GM13976 (cell line): Measurements from ENCODE around the gene VMP1.

Experiments used
- DNase-seq: peaks from one replicate; pipeline ENCODE4 v3.0.0; 2012; ENCODE audit warnings: low spot score
- in situ Hi-C: fragments of 300-500 bp; cut with MboI; formaldehyde crosslinking; loops from one replicate; pipeline ENCODE4 v1.12.0; 2022; ENCODE audit warnings: low sequenced_read_pairs, mixed read lengths, inconsistent platforms; ENCODE audit not compliant: unreplicated experiment
- TF ChIP-seq, protein P1 (sequence below): IDR thresholded peaks from 2 replicates; pipeline ENCODE4 v1.5.1; 2012; ENCODE audit warnings: borderline replicate concordance, mild to moderate bottlenecking; ENCODE audit not compliant: insufficient read depth; ENCODE audit errors: extremely low read depth, missing control alignments, control extremely low read depth

VMP1 gene

GRCh38 chr17:59745040-59745439 lies 37.6 kb downstream of the VMP1 start:
- in situ Hi-C loops = no loop called here
- DNase-seq = no peak
- TF ChIP-seq, protein P1, sequence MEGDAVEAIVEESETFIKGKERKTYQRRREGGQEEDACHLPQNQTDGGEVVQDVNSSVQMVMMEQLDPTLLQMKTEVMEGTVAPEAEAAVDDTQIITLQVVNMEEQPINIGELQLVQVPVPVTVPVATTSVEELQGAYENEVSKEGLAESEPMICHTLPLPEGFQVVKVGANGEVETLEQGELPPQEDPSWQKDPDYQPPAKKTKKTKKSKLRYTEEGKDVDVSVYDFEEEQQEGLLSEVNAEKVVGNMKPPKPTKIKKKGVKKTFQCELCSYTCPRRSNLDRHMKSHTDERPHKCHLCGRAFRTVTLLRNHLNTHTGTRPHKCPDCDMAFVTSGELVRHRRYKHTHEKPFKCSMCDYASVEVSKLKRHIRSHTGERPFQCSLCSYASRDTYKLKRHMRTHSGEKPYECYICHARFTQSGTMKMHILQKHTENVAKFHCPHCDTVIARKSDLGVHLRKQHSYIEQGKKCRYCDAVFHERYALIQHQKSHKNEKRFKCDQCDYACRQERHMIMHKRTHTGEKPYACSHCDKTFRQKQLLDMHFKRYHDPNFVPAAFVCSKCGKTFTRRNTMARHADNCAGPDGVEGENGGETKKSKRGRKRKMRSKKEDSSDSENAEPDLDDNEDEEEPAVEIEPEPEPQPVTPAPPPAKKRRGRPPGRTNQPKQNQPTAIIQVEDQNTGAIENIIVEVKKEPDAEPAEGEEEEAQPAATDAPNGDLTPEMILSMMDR = no peak

DNA sequence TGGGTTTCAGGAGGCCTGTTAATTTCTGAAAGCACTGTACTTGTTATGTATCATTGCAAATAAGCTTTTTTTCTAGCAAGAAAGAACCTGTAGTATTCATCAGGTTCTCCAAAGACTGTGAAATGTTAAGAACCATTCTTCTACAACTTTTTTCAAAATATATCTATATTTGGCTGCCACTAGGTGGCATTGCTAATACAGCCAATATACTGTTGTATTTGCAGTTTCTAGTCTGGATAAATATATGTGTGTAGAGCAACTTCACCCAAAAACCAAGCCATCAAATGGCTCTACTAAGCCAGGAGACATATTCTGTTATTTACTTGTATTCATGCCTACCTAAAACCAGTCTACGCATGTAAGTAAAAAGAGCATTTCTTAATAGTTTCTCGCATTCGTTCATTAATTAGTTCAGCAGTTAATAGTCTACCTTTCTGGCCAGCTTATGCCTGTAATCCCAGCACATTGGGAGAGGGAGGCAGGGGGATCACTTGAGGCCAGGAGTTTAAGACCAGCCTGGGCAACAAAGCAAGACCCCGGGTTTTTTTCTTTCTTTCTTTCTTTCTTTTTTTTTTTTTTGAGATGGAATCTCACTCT lies 39.5 kb downstream of the VMP1 start:
- in situ Hi-C loops = no loop called here
- TF ChIP-seq, protein P1 = peak; percentile 44
- DNase-seq = peak; percentile 48

GRCh38 chr17:59748591-59748990 lies 41.1 kb downstream of the VMP1 start:
- in situ Hi-C loops = no loop called here

GRCh38 chr17:59751955-59752413 lies 44.5 kb downstream of the VMP1 start:
- TF ChIP-seq, protein P1 = no peak
- in situ Hi-C loops = loop anchor here (10.0 kb wide), 1 partner anchor 283 kb away; no protein-coding TSS in a partner anchor
- peak; percentile 28 for DNase-seq

More at GRCh38 chr17:59748591-59748990, 41.1 kb downstream of the VMP1 start:
- TF ChIP-seq, protein P1 = no peak
- DNase-seq = no peak

- in situ Hi-C loops = loop anchor here (10.0 kb wide), 1 partner anchor 282 kb away; no protein-coding TSS in a partner anchor
- TF ChIP-seq, protein P1 = no peak
- DNase-seq = no peak
These were observed 45.0 kb downstream of the VMP1 start for GRCh38 chr17:59752446-59752845.

GRCh38 chr17:59752922-59753321 lies 45.5 kb downstream of the VMP1 start:
- TF ChIP-seq, protein P1 = no peak
- in situ Hi-C loops = loop anchor here (10.0 kb wide), 1 partner anchor 282 kb away; no protein-coding TSS in a partner anchor
- no peak for DNase-seq
